GM23338 (cell line): Measurements from ENCODE around the gene MKRN2OS. TPM values are rescaled to one million over a fixed set of nuclear protein-coding genes. Genes with fewer than 3 reads are reported as not detected.

Experiments used
- ATAC-seq: fragments of 200-7000 bp; cut with Tn5 transposase; 3 replicates; pipeline ENCODE4 v1.9.1; 2020
- DNase-seq: peaks from one replicate; pipeline ENCODE4 v3.0.0-alpha.2; 2015; ENCODE audit warnings: low spot score
- H2AFZ ChIP-seq: fragments of 200-600 bp; sonication (generic); 2 replicates; pipeline ENCODE4 v1.8.0; 2016; ENCODE audit warnings: antibody characterized with exemption, mild to moderate bottlenecking, moderate library complexity
- H3F3A ChIP-seq: fragments of 200-600 bp; sonication (generic); replicated peaks from 2 replicates; pipeline ENCODE4 v1.8.0; 2017; ENCODE audit warnings: antibody characterized with exemption, mixed run types, low read depth
- H3K27ac ChIP-seq: fragments of 200-600 bp; sonication (generic); 2 replicates; pipeline ENCODE4 v1.6.1; 2016; ENCODE audit warnings: low read depth
- H3K27me3 ChIP-seq: fragments of 200-600 bp; sonication (generic); 2 replicates; pipeline ENCODE4 v1.8.0; 2016; ENCODE audit warnings: mild to moderate bottlenecking, mixed run types, moderate library complexity; ENCODE audit not compliant: insufficient read depth
- H3K36me3 ChIP-seq: fragments of 200-600 bp; sonication (generic); 2 replicates; pipeline ENCODE4 v1.8.0; 2016; ENCODE audit warnings: mild to moderate bottlenecking; ENCODE audit not compliant: insufficient read depth
- H3K4me1 ChIP-seq: fragments of 200-600 bp; sonication (generic); 2 replicates; pipeline ENCODE4 v1.8.0; 2016; ENCODE audit warnings: mild to moderate bottlenecking, moderate library complexity; ENCODE audit not compliant: insufficient read depth
- H3K4me2 ChIP-seq: fragments of 200-600 bp; sonication (generic); 2 replicates; pipeline ENCODE4 v1.7.1; 2017; ENCODE audit warnings: mixed run types
- H3K4me3 ChIP-seq: fragments of 200-600 bp; sonication (generic); 2 replicates; pipeline ENCODE4 v1.6.1; 2016; ENCODE audit warnings: mixed run types
- H3K79me2 ChIP-seq: fragments of 200-600 bp; sonication (generic); replicated peaks from 2 replicates; pipeline ENCODE4 v1.8.0; 2017; ENCODE audit warnings: mild to moderate bottlenecking; ENCODE audit not compliant: insufficient read depth
- H3K9me2 ChIP-seq: fragments of 200-600 bp; sonication (generic); 2 replicates; pipeline ENCODE4 v1.8.0; 2017; ENCODE audit not compliant: insufficient read depth
- H4K20me1 ChIP-seq: fragments of 200-600 bp; sonication (generic); replicated peaks from 2 replicates; pipeline ENCODE4 v1.8.0; 2017; ENCODE audit warnings: mild to moderate bottlenecking; ENCODE audit not compliant: insufficient read depth
- H3K27ac Mint-ChIP-seq: 2 replicates; pipeline ENCODE4 v1.8.0; 2020; ENCODE audit warnings: inconsistent platforms, mild to moderate bottlenecking, moderate library complexity, mixed read lengths
- H3K27me3 Mint-ChIP-seq: 3 replicates; pipeline ENCODE4 v1.8.0; 2022; ENCODE audit warnings: low read depth, mild to moderate bottlenecking, moderate library complexity, mixed read lengths, inconsistent platforms; ENCODE audit not compliant: insufficient read depth, poor library complexity
- H3K36me3 Mint-ChIP-seq: 3 replicates; pipeline ENCODE4 v1.8.0; 2021; ENCODE audit warnings: low read depth, mild to moderate bottlenecking, inconsistent platforms, moderate library complexity, mixed read lengths
- H3K4me1 Mint-ChIP-seq: 3 replicates; pipeline ENCODE4 v1.8.0; 2020; ENCODE audit warnings: mild to moderate bottlenecking, inconsistent platforms, mixed read lengths
- H3K4me3 Mint-ChIP-seq: 3 replicates; pipeline ENCODE4 v1.8.0; 2021; ENCODE audit warnings: moderate library complexity, mild to moderate bottlenecking, inconsistent platforms, mixed read lengths
- H3K9me3 Mint-ChIP-seq: 3 replicates; pipeline ENCODE4 v1.8.0; 2020; ENCODE audit warnings: moderate library complexity, mild to moderate bottlenecking, inconsistent platforms, mixed read lengths
- CREB1 ChIP-seq: fragments of 250-450 bp; sonication (Bioruptor Pico); IDR thresholded peaks from 2 replicates; pipeline ENCODE4 v1.5.0; 2020; ENCODE audit warnings: low read depth, mild to moderate bottlenecking, moderate library complexity
- CTCF ChIP-seq, 2 experiments: fragments of 200-600 bp in 1 of 2; sonication (generic) in 1 of 2; conservative IDR thresholded peaks; 2 replicates each; pipeline versions ENCODE4 v1.5.1 to v1.6.1; 2016 to 2017; ENCODE audit warnings: antibody characterized with exemption in 2 of 2, low read depth in 2 of 2, mild to moderate bottlenecking in 2 of 2, moderate library complexity in 1 of 2
- ETS1 ChIP-seq: IDR thresholded peaks from 2 replicates; pipeline ENCODE4 v1.6.1; 2016; ENCODE audit warnings: antibody characterized with exemption
- EZH2 ChIP-seq: fragments of 200-600 bp; sonication (generic); IDR thresholded peaks from one replicate; pipeline ENCODE4 v1.8.0; 2017; ENCODE audit warnings: antibody characterized with exemption, mild to moderate bottlenecking, low read depth; ENCODE audit not compliant: unreplicated experiment
- EZH2phosphoT487 ChIP-seq: fragments of 200-600 bp; sonication (generic); IDR thresholded peaks from one replicate; pipeline ENCODE4 v1.8.1; 2018; ENCODE audit warnings: antibody characterized with exemption; ENCODE audit not compliant: unreplicated experiment
- JUNB ChIP-seq: IDR thresholded peaks from one replicate; pipeline ENCODE4 v1.6.1; 2016; ENCODE audit warnings: antibody characterized with exemption; ENCODE audit not compliant: unreplicated experiment
- NANOG ChIP-seq: IDR thresholded peaks from 2 replicates; pipeline ENCODE4 v1.6.1; 2016; ENCODE audit warnings: antibody characterized with exemption, borderline replicate concordance
- POLR2AphosphoS5 ChIP-seq: IDR thresholded peaks from 2 replicates; pipeline ENCODE4 v1.6.1; 2016; ENCODE audit warnings: antibody characterized with exemption, low read depth
- REST ChIP-seq: IDR thresholded peaks from one replicate; pipeline ENCODE4 v1.6.1; 2018; ENCODE audit warnings: antibody characterized with exemption; ENCODE audit not compliant: unreplicated experiment
- STAT1 ChIP-seq: IDR thresholded peaks from one replicate; pipeline ENCODE4 v1.6.1; 2016; ENCODE audit warnings: antibody characterized with exemption; ENCODE audit not compliant: unreplicated experiment
- ZNF114 ChIP-seq: fragments of 250-450 bp; sonication (Bioruptor Pico); IDR thresholded peaks from 2 replicates; pipeline ENCODE4 v1.5.0; 2020; ENCODE audit warnings: mild to moderate bottlenecking, moderate library complexity
- polyA plus RNA-seq: library from polyadenylated mRNA; unstranded; fragments of >200 nt; fragmentation: Nextera tagmentation; extraction: Ambion mirVana; gene quantifications from 2 replicates; pipeline ENCODE4 v1.2.1, GENCODE V29; 2016
- total RNA-seq: library from RNA; depleted of rRNA; stranded (reverse); fragments of >200 nt; shearing (Covaris generic); gene quantifications from 2 replicates; pipeline ENCODE4 v1.2.3, GENCODE V29; 2014

The MKRN2OS gene
- total and polyA plus RNA-seq, 2 experiments from 2014 or later = 0.55 TPM; not detected in 1

- ATAC-seq (no peak), DNase-seq (no peak)
- peaks cover 26% of the 10 kb centered on the region for H3K36me3 ChIP-seq
- H3K27ac Mint-ChIP-seq = no peak overlapping the region
- no peaks in the 10 kb centered on the region for H3F3A ChIP-seq
- no peaks in the 10 kb centered on the region for H3K79me2 ChIP-seq
- no peaks in the 10 kb centered on the region for H3K9me2 ChIP-seq
- H3K4me2 ChIP-seq = no peak overlapping the region
- no peaks in the 10 kb centered on the region for H3K4me1 ChIP-seq
- peaks cover 47% of the 10 kb centered on the region for H3K36me3 Mint-ChIP-seq
- H4K20me1 ChIP-seq = peaks cover 7% of the 10 kb centered on the region; the same call in 1 of the 2 replicates
- no peak overlapping the region for H3K4me3 ChIP-seq
- no peak for TF ChIP-seq REST
- TF ChIP-seq EZH2phosphoT487 = no peak
- TF ChIP-seq JUNB = no peak
- no peak overlapping the region for H3K27ac ChIP-seq
- no peaks in the 10 kb centered on the region for H3K27me3 ChIP-seq
- H3K4me3 Mint-ChIP-seq = no peak overlapping the region
- no peaks in the 10 kb centered on the region for H3K4me1 Mint-ChIP-seq
- H2AFZ ChIP-seq = no peak overlapping the region
- H3K27me3 Mint-ChIP-seq = no peaks in the 10 kb centered on the region
- no peaks in the 10 kb centered on the region for H3K9me3 Mint-ChIP-seq
Observed at GRCh38 chr3:12507591-12508281, 37.6 kb downstream of the MKRN2OS start.

- Mint-ChIP-seq H3K27ac (no peak overlapping the region), H3K36me3 (peaks cover 60% of the 10 kb centered on the region), H3K27me3 (no peaks in the 10 kb centered on the region), H3K4me1 (no peaks in the 10 kb centered on the region), H3K4me3 (no peak overlapping the region), H3K9me3 (no peaks in the 10 kb centered on the region)
- Histone ChIP-seq H3K79me2 (no peaks in the 10 kb centered on the region), H3K27ac (no peak overlapping the region), H3K4me3 (no peak overlapping the region), H3K36me3 (peaks cover 28% of the 10 kb centered on the region), H3K4me2 (no peak overlapping the region), H3F3A (no peaks in the 10 kb centered on the region), H3K27me3 (no peaks in the 10 kb centered on the region), H2AFZ (no peak overlapping the region), H3K4me1 (no peaks in the 10 kb centered on the region), H4K20me1 (peaks cover 7% of the 10 kb centered on the region), H3K9me2 (no peaks in the 10 kb centered on the region)
- ATAC-seq (no peak), DNase-seq (no peak)
- no peak for TF ChIP-seq ZNF114 (CRISPR knock-in tag)
- no peak for TF ChIP-seq CREB1 (CRISPR knock-in tag)
- no peak for TF ChIP-seq POLR2AphosphoS5
- TF ChIP-seq EZH2phosphoT487 = no peak
- no peak for TF ChIP-seq NANOG
- TF ChIP-seq EZH2 = no peak
- TF ChIP-seq ETS1 = no peak
- TF ChIP-seq STAT1 = no peak
- TF ChIP-seq CTCF (conservative IDR thresholded peaks at IDR 0.05; ENCODE audit: low read depth in 2 of 2) = no peak
Observed at GRCh38 chr3:12506201-12506709, 39.0 kb downstream of the MKRN2OS start.
